ENCODE results near the gene TNKS1BP1.

- TF ChIP-seq EZH2phosphoT487 (IDR thresholded peaks at IDR 0.05; ENCODE audit: borderline replicate concordance, low read length) = no peak
- no peak for TF ChIP-seq CTCF (IDR thresholded peaks at IDR 0.05; ENCODE audit: low read depth, low read length, poor library complexity, severe bottlenecking)
Observed at GRCh38 chr11:57288771-57289579, 35.8 kb downstream of the TNKS1BP1 start.
